ENCODE measurements around the gene PCGF1. TPM values are rescaled to one million over a fixed set of nuclear protein-coding genes. Genes with fewer than 3 reads are reported as not detected.

Gene PCGF1
- total and polyA plus RNA-seq, 2 of the 13 experiments (the other 11 are each of a cell fraction or from before 2014, with no cell fraction given), result 20.4 to 22.6 TPM

- TF ChIP-seq MED13 (CRISPR knock-in tag; IDR thresholded peaks at IDR 0.05) (no peak; the same call in 1 of the 2 replicates), ZNF207 (IDR thresholded peaks at IDR 0.05; ENCODE audit: borderline replicate concordance) (no peak), RFX1 (IDR thresholded peaks at IDR 0.05) (no peak), NCOA5 (CRISPR knock-in tag; IDR thresholded peaks at IDR 0.05) (no peak), KAT7 (CRISPR knock-in tag; IDR thresholded peaks at IDR 0.05; ENCODE audit: borderline replicate concordance) (0 out of 2 replicates have a peak, but pooled peaks have one; percentile 73), HOMEZ (CRISPR knock-in tag; IDR thresholded peaks at IDR 0.05; ENCODE audit: low read depth) (0 out of 2 replicates have a peak, but pooled peaks have one; percentile 53), RARA (CRISPR knock-in tag; IDR thresholded peaks at IDR 0.05) (peak; percentile 86), SMAD1 (CRISPR knock-in tag; IDR thresholded peaks at IDR 0.05; ENCODE audit: borderline replicate concordance, low read depth) (no peak), RORA (CRISPR knock-in tag; IDR thresholded peaks at IDR 0.05) (no peak), MEF2D (CRISPR knock-in tag; IDR thresholded peaks at IDR 0.05) (peak; percentile 44; the same call in 1 of the 2 replicates), FOXA1 (IDR thresholded peaks at IDR 0.05) (no peak), FOXA1 (CRISPR knock-in tag; IDR thresholded peaks at IDR 0.05) (peak; percentile 42; the same call in 1 of the 2 replicates), ZNF816 (CRISPR knock-in tag; IDR thresholded peaks at IDR 0.05; ENCODE audit: borderline replicate concordance) (no peak), ZEB1 (IDR thresholded peaks at IDR 0.05; ENCODE audit: insufficient replicate concordance, low read depth) (peak; percentile 82), REPIN1 (CRISPR knock-in tag; IDR thresholded peaks at IDR 0.05; ENCODE audit: borderline replicate concordance, low read depth) (peak; percentile 99), DRAP1 (CRISPR knock-in tag; IDR thresholded peaks at IDR 0.05) (no peak), CCDC6 (CRISPR knock-in tag; IDR thresholded peaks at IDR 0.05) (peak; percentile 51), TRIM22 (IDR thresholded peaks at IDR 0.05) (no peak), ZNF446 (CRISPR knock-in tag; IDR thresholded peaks at IDR 0.05) (no peak), AGO1 (IDR thresholded peaks at IDR 0.05; ENCODE audit: low read depth, low read length, poor library complexity, severe bottlenecking) (no peak), ZFP36 (IDR thresholded peaks at IDR 0.05; ENCODE audit: borderline replicate concordance, low read depth, low read length, partially characterized antibody) (no peak), MXI1 (IDR thresholded peaks at IDR 0.05; ENCODE audit: borderline replicate concordance, low read depth, low read length) (no peak), RFXANK (CRISPR knock-in tag; IDR thresholded peaks at IDR 0.05) (no peak), ZNF577 (CRISPR knock-in tag; IDR thresholded peaks at IDR 0.05; ENCODE audit: borderline replicate concordance, low read depth) (no peak), CBX2 (IDR thresholded peaks at IDR 0.05; ENCODE audit: low read depth, low read length) (no peak), CBX2 (CRISPR knock-in tag; IDR thresholded peaks at IDR 0.05; ENCODE audit: low read depth) (no peak), ZSCAN25 (CRISPR knock-in tag; IDR thresholded peaks at IDR 0.05) (peak; percentile 79)
- TF ChIP-seq, protein P1, sequence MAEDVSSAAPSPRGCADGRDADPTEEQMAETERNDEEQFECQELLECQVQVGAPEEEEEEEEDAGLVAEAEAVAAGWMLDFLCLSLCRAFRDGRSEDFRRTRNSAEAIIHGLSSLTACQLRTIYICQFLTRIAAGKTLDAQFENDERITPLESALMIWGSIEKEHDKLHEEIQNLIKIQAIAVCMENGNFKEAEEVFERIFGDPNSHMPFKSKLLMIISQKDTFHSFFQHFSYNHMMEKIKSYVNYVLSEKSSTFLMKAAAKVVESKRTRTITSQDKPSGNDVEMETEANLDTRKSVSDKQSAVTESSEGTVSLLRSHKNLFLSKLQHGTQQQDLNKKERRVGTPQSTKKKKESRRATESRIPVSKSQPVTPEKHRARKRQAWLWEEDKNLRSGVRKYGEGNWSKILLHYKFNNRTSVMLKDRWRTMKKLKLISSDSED (CRISPR knock-in tag; IDR thresholded peaks at IDR 0.05), result no peak
Measured at GRCh38 chr2:74488643-74489481, 18.6 kb downstream of the PCGF1 start (continued).
